Keratinocyte (primary cell): ENCODE results near the gene NRG3. TPM values are rescaled to one million over a fixed set of nuclear protein-coding genes. Genes with fewer than 3 reads are reported as not detected.

Source experiments
- DNase-seq: peaks from one replicate; pipeline ENCODE4 v3.0.0-alpha.2; 2011; ENCODE audit warnings: low read depth, missing footprints, low spot score
- FAIRE-seq: peaks from 2 replicates; lab custom pipeline; 2011; peaks lifted over from hg19 to GRCh38; lab: Jason Lieb, UNC
- H2AFZ ChIP-seq: 2 replicates; pipeline ENCODE4 v1.6.0; 2012; ENCODE audit warnings: low read length, control low read depth, inconsistent platforms; ENCODE audit not compliant: control insufficient read depth
- H3K27ac ChIP-seq: 2 replicates; pipeline ENCODE4 v1.5.1; 2011; ENCODE audit warnings: low read length; ENCODE audit not compliant: control insufficient read depth, insufficient read depth
- H3K27me3 ChIP-seq: 3 replicates; pipeline ENCODE4 v1.6.0; 2011; ENCODE audit warnings: low read length; ENCODE audit not compliant: control insufficient read depth, insufficient read depth; ENCODE audit errors: extremely low read depth
- H3K36me3 ChIP-seq, 2 experiments: 2 replicates in 1 of 2; 3 replicates in 1 of 2; pipeline ENCODE4 v1.5.1; 2011; ENCODE audit warnings: low read length in 2 of 2, mild to moderate bottlenecking in 1 of 2; ENCODE audit not compliant: control insufficient read depth in 2 of 2, insufficient read depth in 2 of 2; ENCODE audit errors: extremely low read depth in 1 of 2
- H3K4me1 ChIP-seq: 3 replicates; pipeline ENCODE4 v1.5.1; 2011; ENCODE audit warnings: low read length; ENCODE audit not compliant: control insufficient read depth, insufficient read depth; ENCODE audit errors: extremely low read depth
- H3K4me2 ChIP-seq: 3 replicates; pipeline ENCODE4 v1.6.0; 2011; ENCODE audit warnings: low read depth, low read length; ENCODE audit not compliant: control insufficient read depth, insufficient read depth; ENCODE audit errors: extremely low read depth
- H3K4me3 ChIP-seq, 3 experiments: fragments of 200-600 bp in 1 of 3; sonication (generic) in 1 of 3; 2 replicates in 2 of 3; 3 replicates in 1 of 3; pipeline ENCODE4 v1.5.1; 2011 to 2016; ENCODE audit warnings: low read length in 3 of 3, mild to moderate bottlenecking in 3 of 3, control low read depth in 2 of 3, inconsistent platforms in 1 of 3, low read depth in 1 of 3, mixed read lengths in 1 of 3, mixed run types in 1 of 3, moderate library complexity in 1 of 3; ENCODE audit not compliant: control insufficient read depth in 2 of 3, insufficient read depth in 2 of 3; ENCODE audit errors: extremely low read depth in 1 of 3
- H3K79me2 ChIP-seq: 2 replicates; pipeline ENCODE4 v1.6.0; 2012; ENCODE audit warnings: low read length; ENCODE audit not compliant: control insufficient read depth, insufficient read depth
- H3K9ac ChIP-seq: 3 replicates; pipeline ENCODE4 v1.6.0; 2011; ENCODE audit warnings: low read length; ENCODE audit not compliant: control insufficient read depth, insufficient read depth; ENCODE audit errors: extremely low read depth
- H3K9me1 ChIP-seq: 3 replicates; pipeline ENCODE4 v1.6.0; 2011; ENCODE audit warnings: low read length; ENCODE audit not compliant: control insufficient read depth, insufficient read depth; ENCODE audit errors: extremely low read depth
- H3K9me3 ChIP-seq: 2 replicates; pipeline ENCODE4 v1.5.1; 2012; ENCODE audit warnings: low read depth, low read length; ENCODE audit not compliant: control insufficient read depth
- H4K20me1 ChIP-seq: 3 replicates; pipeline ENCODE4 v1.6.0; 2011; ENCODE audit warnings: low read length; ENCODE audit not compliant: control insufficient read depth, insufficient read depth; ENCODE audit errors: extremely low read depth
- EZH2 ChIP-seq: IDR thresholded peaks from one replicate; pipeline ENCODE4 v1.6.1; 2012; ENCODE audit warnings: inconsistent platforms, mild to moderate bottlenecking, low read length, moderate library complexity
- dilution Hi-C: fragments of 300-500 bp; cut with MboI; formaldehyde crosslinking; loops from one replicate; pipeline ENCODE4 v1.7.0; 2020; ENCODE audit warnings: low sequenced_read_pairs; ENCODE audit not compliant: extremely low pct_ligation_motif_present
- polyA plus RNA-seq, 5 experiments: library from polyadenylated mRNA; depleted of rRNA in 3 of 5; stranded (reverse) in 3 of 5; stranded (forward) in 1 of 5; unstranded in 1 of 5; fragments of >200 nt; gene quantifications; 1 replicate in 1 of 5; 2 replicates in 3 of 5; 3 replicates in 1 of 5; pipeline versions ENCODE4 v1.2.1 to v1.2.3, GENCODE V29; 2011 to 2012; ENCODE audit warnings: missing spikeins in 2 of 5, low read depth in 1 of 5, low replicate concordance in 1 of 5
- TF ChIP-seq, protein P1 (sequence below), 3 experiments: IDR thresholded peaks in 1 of 3; conservative IDR thresholded peaks in 1 of 3; optimal IDR thresholded peaks in 1 of 3; 2 replicates in 2 of 3; 3 replicates in 1 of 3; pipeline versions ENCODE3 to v1.5.1; 2011; ENCODE audit warnings: low read length in 3 of 3, mild to moderate bottlenecking in 3 of 3, moderate library complexity in 2 of 3, control low read depth in 1 of 3, inconsistent platforms in 1 of 3; ENCODE audit not compliant: insufficient read depth in 2 of 3; ENCODE audit errors: extremely low read depth in 1 of 3

NRG3 gene
- polyA plus RNA-seq, 1 donor (not counting 4 experiments of a cell fraction or from before 2014, with no cell fraction given) = not detected

- no peaks in the 10 kb centered on the region for H3K79me2 ChIP-seq
- no peaks in the 10 kb centered on the region for H4K20me1 ChIP-seq
- H3K36me3 ChIP-seq = no peaks in the 10 kb centered on the region
- H3K27me3 ChIP-seq = no peaks in the 10 kb centered on the region
- no peak overlapping the region for H3K4me2 ChIP-seq
- no peak overlapping the region for H3K27ac ChIP-seq
- no peak overlapping the region for H3K4me3 ChIP-seq
- DNase-seq (no peak), FAIRE-seq (no peak)
- H2AFZ ChIP-seq = no peak overlapping the region
- H3K9ac ChIP-seq = no peak overlapping the region
- dilution Hi-C loops = no loop called here
- H3K4me1 ChIP-seq = no peaks in the 10 kb centered on the region
- no peaks in the 10 kb centered on the region for H3K9me3 ChIP-seq
- no peaks in the 10 kb centered on the region for H3K9me1 ChIP-seq
- no peak for TF ChIP-seq EZH2
- TF ChIP-seq, protein P1, sequence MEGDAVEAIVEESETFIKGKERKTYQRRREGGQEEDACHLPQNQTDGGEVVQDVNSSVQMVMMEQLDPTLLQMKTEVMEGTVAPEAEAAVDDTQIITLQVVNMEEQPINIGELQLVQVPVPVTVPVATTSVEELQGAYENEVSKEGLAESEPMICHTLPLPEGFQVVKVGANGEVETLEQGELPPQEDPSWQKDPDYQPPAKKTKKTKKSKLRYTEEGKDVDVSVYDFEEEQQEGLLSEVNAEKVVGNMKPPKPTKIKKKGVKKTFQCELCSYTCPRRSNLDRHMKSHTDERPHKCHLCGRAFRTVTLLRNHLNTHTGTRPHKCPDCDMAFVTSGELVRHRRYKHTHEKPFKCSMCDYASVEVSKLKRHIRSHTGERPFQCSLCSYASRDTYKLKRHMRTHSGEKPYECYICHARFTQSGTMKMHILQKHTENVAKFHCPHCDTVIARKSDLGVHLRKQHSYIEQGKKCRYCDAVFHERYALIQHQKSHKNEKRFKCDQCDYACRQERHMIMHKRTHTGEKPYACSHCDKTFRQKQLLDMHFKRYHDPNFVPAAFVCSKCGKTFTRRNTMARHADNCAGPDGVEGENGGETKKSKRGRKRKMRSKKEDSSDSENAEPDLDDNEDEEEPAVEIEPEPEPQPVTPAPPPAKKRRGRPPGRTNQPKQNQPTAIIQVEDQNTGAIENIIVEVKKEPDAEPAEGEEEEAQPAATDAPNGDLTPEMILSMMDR (optimal IDR thresholded peaks at IDR 0.05 in 1 of 3, IDR thresholded peaks at IDR 0.05 in 1 of 3, conservative IDR thresholded peaks at IDR 0.05 in 1 of 3; ENCODE audit: extremely low read depth in 1 of 3, insufficient read depth in 2 of 3, low read length in 3 of 3) = no peak
Observed at GRCh38 chr10:82452046-82452445, 577.1 kb downstream of the NRG3 start.

DNA sequence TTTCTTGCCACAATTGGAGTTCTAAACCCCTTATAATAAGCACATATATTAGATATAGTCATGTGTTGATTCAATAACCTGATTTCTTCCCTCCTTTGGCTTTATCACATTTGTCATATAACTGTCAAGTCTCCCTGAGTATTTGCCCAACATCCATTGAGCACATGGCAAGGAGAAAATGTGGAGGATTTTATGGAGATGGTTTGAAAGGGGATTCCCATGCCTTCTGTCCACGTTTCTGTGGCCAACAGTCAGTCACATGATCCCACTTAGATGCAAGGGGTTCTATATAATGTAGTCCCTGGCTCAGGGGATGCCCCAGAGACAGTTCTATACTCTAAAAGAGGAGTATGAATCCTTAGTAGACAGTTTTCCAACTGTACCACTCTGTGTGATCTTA is 577.7 kb downstream of the NRG3 start:
- DNase-seq (no peak), FAIRE-seq (no peak)
- no peaks in the 10 kb centered on the region for H3K9me3 ChIP-seq
- no peak for TF ChIP-seq EZH2
- TF ChIP-seq, protein P1 (optimal IDR thresholded peaks at IDR 0.05 in 1 of 3, IDR thresholded peaks at IDR 0.05 in 1 of 3, conservative IDR thresholded peaks at IDR 0.05 in 1 of 3; ENCODE audit: extremely low read depth in 1 of 3, insufficient read depth in 2 of 3, low read length in 3 of 3) = no peak
- H2AFZ ChIP-seq = no peak overlapping the region
- no peaks in the 10 kb centered on the region for H3K9me1 ChIP-seq
- no peaks in the 10 kb centered on the region for H3K27me3 ChIP-seq
- no peak overlapping the region for H3K4me2 ChIP-seq
- no peaks in the 10 kb centered on the region for H3K79me2 ChIP-seq
- H4K20me1 ChIP-seq = no peaks in the 10 kb centered on the region
- no peak overlapping the region for H3K9ac ChIP-seq
- no peak overlapping the region for H3K4me3 ChIP-seq
- dilution Hi-C loops = no loop called here
- H3K4me1 ChIP-seq = no peaks in the 10 kb centered on the region
- no peaks in the 10 kb centered on the region for H3K36me3 ChIP-seq
- H3K27ac ChIP-seq = no peak overlapping the region
